HG03521 (cell line): ENCODE results near the gene EXOG.

ENCODE experiments used
- ATAC-seq: cut with Tn5 transposase; IDR thresholded peaks from one replicate; pipeline ENCODE4 v1.9.1; 2021; ENCODE audit warnings: mild to moderate bottlenecking, moderate library complexity; ENCODE audit not compliant: unreplicated experiment

EXOG gene

DNA sequence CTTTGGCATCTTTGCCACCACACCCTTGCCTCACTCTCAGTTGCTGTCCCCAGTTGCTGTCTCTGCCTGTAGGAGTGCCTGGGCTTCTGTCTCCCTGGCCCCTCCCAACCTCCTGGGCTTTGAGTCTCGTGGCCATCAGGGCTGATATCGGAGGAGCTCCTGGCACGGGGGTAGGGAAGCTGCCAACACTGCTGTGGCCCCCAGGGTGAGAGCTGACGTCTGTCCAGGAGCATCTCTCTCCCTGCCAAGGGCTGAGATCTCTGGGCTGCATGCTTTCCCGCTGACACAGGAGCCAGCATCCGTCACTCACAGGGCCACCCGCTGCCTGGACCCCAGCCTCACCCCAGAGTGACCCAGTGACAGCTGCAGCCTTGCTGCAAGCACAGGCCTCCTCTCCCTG lies 47.4 kb downstream of the EXOG start:
- no peak for ATAC-seq

DNA sequence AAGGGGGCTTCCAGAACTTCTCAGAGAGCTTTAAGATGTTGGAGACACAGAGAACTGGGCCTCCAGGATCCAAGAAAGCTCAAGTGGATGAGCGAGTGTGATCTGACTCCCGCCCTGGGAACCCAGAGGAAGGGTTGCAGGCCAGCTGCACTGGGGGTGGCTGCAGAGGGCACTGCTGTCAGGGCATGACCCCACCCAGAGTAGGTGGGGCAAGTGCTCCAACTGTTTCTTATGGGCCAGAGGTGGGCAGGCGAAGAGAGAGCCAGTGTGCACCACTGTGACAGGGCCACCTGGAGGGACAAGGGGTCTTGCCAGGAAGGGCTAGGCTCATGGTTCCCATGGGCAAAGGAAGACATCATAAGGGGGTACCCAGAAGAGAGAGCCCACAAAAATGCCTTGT lies 48.8 kb downstream of the EXOG start:
- no peak for ATAC-seq

GRCh38 chr3:38545550-38545949 lies 49.4 kb downstream of the EXOG start:
- no peak for ATAC-seq

DNA sequence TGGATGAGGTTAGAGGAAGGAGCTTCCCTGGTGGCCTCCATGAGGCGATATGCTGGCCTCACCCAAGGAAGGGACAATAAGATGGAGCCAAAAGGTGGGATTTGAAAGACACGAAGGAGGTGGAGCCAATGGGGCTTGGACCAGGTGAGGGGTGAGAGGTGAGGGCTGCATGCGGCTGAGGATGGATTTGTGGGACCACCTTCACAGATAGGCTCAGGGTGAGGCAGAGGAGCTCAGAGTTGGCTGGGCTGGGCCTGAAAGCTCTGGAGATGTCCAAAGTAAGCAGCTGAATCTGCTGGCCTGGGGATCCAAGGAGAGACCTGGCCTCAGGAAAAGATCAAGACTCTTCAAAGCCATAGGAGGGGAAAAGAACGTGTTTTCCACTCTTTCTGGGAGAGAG lies 49.8 kb downstream of the EXOG start:
- ATAC-seq, result no peak

GRCh38 chr3:38548154-38548931 lies 52.2 kb downstream of the EXOG start:
- ATAC-seq, result no peak

GRCh38 chr3:38549082-38549481 lies 52.9 kb downstream of the EXOG start:
- no peak for ATAC-seq

DNA sequence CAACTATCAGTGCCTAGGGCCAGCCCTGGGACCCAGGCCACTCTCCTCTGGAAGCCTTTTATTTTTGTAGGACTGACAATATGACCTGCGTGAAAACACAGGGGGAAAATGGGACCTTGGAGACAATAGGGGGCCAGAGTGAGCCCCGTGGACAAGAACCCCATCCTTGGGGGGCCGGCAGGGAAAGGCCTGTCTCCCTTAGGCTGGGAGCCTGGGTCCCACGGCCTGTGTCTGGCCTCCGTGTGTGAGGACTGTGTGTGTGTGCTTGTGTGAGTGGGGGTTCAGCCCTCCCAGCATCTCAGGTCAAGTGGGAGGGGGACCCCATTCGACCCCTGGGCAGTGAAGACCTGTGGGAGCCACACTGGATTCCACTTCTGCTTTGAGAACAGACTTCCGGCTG lies 53.3 kb downstream of the EXOG start:
- no peak for ATAC-seq

- ATAC-seq, result no peak
Measured at GRCh38 chr3:38549957-38550840, 54.1 kb downstream of the EXOG start.

- ATAC-seq, result no peak
Measured at GRCh38 chr3:38551026-38551832, 55.1 kb downstream of the EXOG start.

DNA sequence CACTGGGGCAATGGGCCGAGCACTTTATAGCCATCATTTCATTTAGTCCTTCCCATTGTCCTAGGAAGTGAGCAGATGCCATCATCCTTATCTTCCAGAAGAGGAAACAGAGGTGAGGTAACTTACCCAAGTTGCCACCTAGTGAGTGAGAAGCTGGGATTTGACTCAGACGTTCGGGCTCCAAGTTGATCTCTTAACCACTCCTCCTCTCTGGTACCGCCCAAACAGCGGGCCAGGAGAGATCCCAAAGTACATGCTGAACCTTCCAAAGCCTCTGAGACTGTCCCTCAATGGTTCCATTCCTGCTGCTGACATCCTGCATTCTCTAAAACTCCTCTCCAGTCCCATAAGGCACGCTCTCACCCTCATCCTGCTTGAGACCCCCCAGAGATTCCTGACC lies 56.2 kb downstream of the EXOG start:
- no peak for ATAC-seq

- no peak for ATAC-seq
Measured at GRCh38 chr3:38553071-38553470, 56.9 kb downstream of the EXOG start.

- no peak for ATAC-seq
Measured at GRCh38 chr3:38554127-38554827, 58.1 kb downstream of the EXOG start.

DNA sequence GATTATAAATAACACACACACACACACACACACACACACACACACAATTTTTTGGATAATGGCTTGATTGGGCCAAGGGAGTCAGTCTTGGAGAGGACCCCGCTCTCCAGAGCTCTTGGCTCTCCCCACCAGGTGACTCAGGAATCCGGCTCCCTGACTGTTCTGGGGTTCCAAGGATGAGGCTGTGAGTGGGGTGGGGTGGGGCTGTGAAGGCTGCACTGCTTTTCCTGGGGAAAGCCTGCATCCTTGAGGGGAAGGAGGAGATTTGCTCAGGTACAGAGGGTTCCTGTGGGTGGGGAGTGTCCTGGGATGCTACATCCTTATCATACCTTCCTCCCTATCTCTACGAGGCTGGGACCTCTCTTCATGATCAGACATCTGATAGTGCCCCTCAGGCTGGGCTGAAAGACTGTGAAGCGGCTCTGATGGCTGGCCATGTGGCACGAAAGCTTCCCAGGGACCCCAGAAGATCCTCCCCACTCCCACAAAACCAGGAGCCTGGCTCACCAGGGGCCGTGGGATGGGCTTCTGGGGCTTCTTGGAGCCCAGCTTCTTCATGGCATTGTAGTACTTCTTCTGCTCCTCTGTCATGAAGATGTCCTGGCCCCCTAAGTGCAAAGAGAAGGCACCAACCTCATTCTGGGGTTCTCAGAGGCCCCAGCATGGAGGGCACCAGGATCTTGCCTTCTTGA lies 59.2 kb downstream of the EXOG start:
- no peak for ATAC-seq

DNA sequence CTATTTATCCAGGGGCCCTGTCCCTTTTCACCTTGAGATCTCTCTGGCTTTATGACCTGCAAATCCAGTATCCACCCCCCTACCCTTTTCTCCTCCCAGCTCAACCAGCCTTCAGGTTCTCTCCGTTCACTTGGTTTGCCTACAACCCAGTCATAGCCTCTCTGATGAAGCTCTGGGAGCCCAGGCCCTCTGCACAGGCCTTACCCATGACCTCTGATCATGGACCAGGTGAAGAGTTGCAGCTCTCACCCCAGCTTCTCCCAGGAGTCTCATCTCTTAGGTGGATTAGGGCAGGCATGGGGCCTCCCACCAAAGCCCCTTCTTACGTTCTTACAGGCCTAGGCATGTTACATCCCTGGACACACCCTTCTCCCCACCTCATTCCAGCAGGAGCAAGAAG lies 59.8 kb downstream of the EXOG start:
- ATAC-seq, result no peak

DNA sequence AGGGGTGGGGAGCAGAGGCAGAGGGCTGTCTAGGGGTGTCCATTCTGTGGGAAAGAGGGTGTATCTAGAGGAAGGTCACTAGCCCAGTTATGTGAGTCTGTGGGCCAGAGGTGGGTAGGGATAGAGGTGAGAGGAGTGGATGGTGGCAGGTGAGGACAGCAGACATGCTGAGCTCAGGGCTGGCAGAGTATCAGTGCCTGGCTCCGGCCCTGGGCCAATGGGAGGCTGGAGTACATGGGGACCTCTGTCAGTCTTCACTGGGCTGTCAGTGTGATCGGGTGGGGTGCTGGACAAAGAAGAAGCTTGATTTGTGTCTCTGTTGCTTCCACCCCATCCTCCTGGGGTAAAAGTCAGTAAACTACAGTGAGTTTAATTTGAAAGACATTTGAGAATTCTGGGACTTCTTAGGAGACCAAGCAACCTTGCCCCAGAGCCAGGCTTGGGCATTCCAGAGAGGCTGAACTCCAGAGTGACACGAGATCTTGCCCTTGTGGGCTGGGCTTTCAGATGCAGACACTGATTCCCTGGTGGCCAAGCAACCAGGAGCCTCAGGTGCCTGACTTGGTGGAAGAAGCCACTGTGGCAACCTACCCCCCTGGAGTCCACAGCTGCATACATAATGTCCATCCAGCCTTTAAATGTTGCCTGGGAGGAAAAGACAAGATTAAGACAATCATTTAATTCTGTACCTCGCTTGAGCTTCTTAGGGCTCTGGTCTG lies 60.7 kb downstream of the EXOG start:
- ATAC-seq, result no peak

DNA sequence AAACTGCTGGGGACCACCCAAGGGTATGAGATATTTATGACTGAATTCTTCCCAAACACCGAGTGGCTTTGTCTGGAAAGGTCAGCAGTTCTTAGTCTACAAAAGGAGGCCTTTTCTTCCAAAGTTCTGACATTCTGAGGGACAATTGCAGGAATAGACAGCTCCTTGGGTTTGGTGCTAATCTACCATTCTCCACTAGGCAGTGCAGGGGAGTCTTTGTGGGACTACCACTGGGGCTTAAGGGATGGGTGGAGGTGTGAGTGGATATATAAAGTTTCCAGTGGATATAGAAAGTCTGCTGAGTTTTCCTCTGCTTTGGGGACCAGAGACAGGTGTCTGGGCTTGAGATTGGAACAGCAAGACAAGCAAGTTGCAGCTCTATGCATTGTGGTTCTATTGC lies 62.7 kb downstream of the EXOG start:
- ATAC-seq, result no peak

GRCh38 chr3:38560284-38560683 lies 64.1 kb downstream of the EXOG start:
- ATAC-seq, result no peak

- no peak for ATAC-seq
Measured at GRCh38 chr3:38560996-38561717, 65.0 kb downstream of the EXOG start.
